Stimulated activated CD8-positive, alpha-beta memory T cell treated with anti-CD3 and anti-CD28 coated beads, Interleukin-15, amount 100 ng/mL, for 1 hour (primary cell): ENCODE data around the gene PPP1R15B.

Source experiments
- DNase-seq: peaks from one replicate; pipeline ENCODE4 v3.0.0-alpha.2; 2020; ENCODE audit warnings: low read depth

The PPP1R15B gene

GRCh38 chr1:204420039-204421004 is 8.7 kb upstream of the PPP1R15B start:
- DNase-seq = no peak

- no peak for DNase-seq
These were observed 7.4 kb upstream of the PPP1R15B start for GRCh38 chr1:204419064-204419403.

- DNase-seq = no peak
These were observed 6.8 kb upstream of the PPP1R15B start for GRCh38 chr1:204418174-204419063.

GRCh38 chr1:204417074-204417997 is 5.7 kb upstream of the PPP1R15B start:
- DNase-seq = no peak

GRCh38 chr1:204416589-204417073 is 5.0 kb upstream of the PPP1R15B start:
- DNase-seq = no peak

GRCh38 chr1:204415351-204415750 is 3.7 kb upstream of the PPP1R15B start:
- DNase-seq = no peak

- DNase-seq = no peak
These were observed 2.4 kb upstream of the PPP1R15B start for GRCh38 chr1:204414016-204414415.

- no peak for DNase-seq
These were observed 1.5 kb upstream of the PPP1R15B start for GRCh38 chr1:204413170-204413535.

- DNase-seq = no peak
These were observed 748 bp downstream of the PPP1R15B start for GRCh38 chr1:204410688-204411450.

GRCh38 chr1:204409836-204410687 is 1.6 kb downstream of the PPP1R15B start:
- no peak for DNase-seq

GRCh38 chr1:204409123-204409522 is 2.5 kb downstream of the PPP1R15B start:
- no peak for DNase-seq

GRCh38 chr1:204408602-204409001 is 3.0 kb downstream of the PPP1R15B start:
- no peak for DNase-seq

- DNase-seq = no peak
These were observed 3.5 kb downstream of the PPP1R15B start for GRCh38 chr1:204408074-204408507.

GRCh38 chr1:204407295-204407971 is 4.2 kb downstream of the PPP1R15B start:
- no peak for DNase-seq

- no peak for DNase-seq
These were observed 5.0 kb downstream of the PPP1R15B start for GRCh38 chr1:204406621-204407020.

- DNase-seq = no peak
These were observed 5.6 kb downstream of the PPP1R15B start for GRCh38 chr1:204405988-204406387.

- no peak for DNase-seq
These were observed 7.0 kb downstream of the PPP1R15B start for GRCh38 chr1:204404629-204405028.

GRCh38 chr1:204402391-204402790 is 9.2 kb downstream of the PPP1R15B start:
- DNase-seq = no peak

GRCh38 chr1:204401730-204402129 is 9.9 kb downstream of the PPP1R15B start:
- no peak for DNase-seq
